Activated naive CD4-positive, alpha-beta T cell treated with anti-CD3 and anti-CD28 coated beads for 36 hours (primary cell): ENCODE results near the gene MRPL17. TPM values are rescaled to one million over a fixed set of nuclear protein-coding genes. Genes with fewer than 3 reads are reported as not detected.

Experiments used
- CTCF ChIA-PET: fragments of 350-600 bp; sonication (Branson Sonifier 250); formaldehyde crosslinking; loops from one replicate; lab custom pipeline; 2021; ENCODE audit warnings: antibody characterized with exemption; lab: Charles Lee
- DNase-seq: peaks from one replicate; pipeline ENCODE4 v3.0.0-alpha.2; 2020
- H3K27ac Mint-ChIP-seq: one replicate; pipeline ENCODE4 v1.8.0; 2021; ENCODE audit warnings: mild to moderate bottlenecking, mixed read lengths
- H3K27me3 Mint-ChIP-seq: one replicate; pipeline ENCODE4 v1.8.0; 2021; ENCODE audit warnings: low read depth, mixed read lengths
- H3K36me3 Mint-ChIP-seq: one replicate; pipeline ENCODE4 v1.8.0; 2021; ENCODE audit warnings: low read depth, mixed read lengths
- H3K4me1 Mint-ChIP-seq: one replicate; pipeline ENCODE4 v1.8.0; 2021; ENCODE audit warnings: low read depth, mixed read lengths
- H3K4me3 Mint-ChIP-seq: one replicate; pipeline ENCODE4 v1.8.0; 2021; ENCODE audit warnings: mild to moderate bottlenecking, moderate library complexity, mixed read lengths
- H3K9me3 Mint-ChIP-seq: one replicate; pipeline ENCODE4 v1.8.0; 2021; ENCODE audit warnings: mixed read lengths
- intact Hi-C: fragments of 100-400 bp; cut with micrococcal nuclease; formaldehyde crosslinking; loops from one replicate; pipeline ENCODE4 v1.15.1; 2023
- total RNA-seq, 2 experiments: library from RNA; stranded (reverse); gene quantifications; one replicate each; pipeline ENCODE4 v1.2.3, GENCODE V29; 2021

Gene MRPL17
- total RNA-seq, 2 experiments from 2014 or later = 99.7 to 102 TPM

GRCh38 chr11:6681949-6682348 is 1.2 kb downstream of the MRPL17 start:
- H3K9me3 Mint-ChIP-seq = no peaks in the 10 kb centered on the region
- peak overlapping the region; percentile 98 for H3K27ac Mint-ChIP-seq
- H3K4me3 Mint-ChIP-seq = peak overlapping the region; percentile 97
- peaks cover 40% of the 10 kb centered on the region for H3K36me3 Mint-ChIP-seq
- CTCF ChIA-PET = interaction anchor here (0.7 to 3.0 kb wide), 6 partner anchors 14 to 151 kb away, joined by 4 to 20 read pairs (median 10); partner anchors contain the start of gene TAF10
- DNase-seq = peak; percentile 34
- H3K27me3 Mint-ChIP-seq = no peaks in the 10 kb centered on the region
- intact Hi-C loops = loop anchor here (2.0 to 5.0 kb wide), 4 partner anchors 15 to 995 kb away; partner anchors contain the start of genes TRIM22, TRIM3 and TRIM5
- H3K4me1 Mint-ChIP-seq = peaks cover 28% of the 10 kb centered on the region

GRCh38 chr11:6681505-6681904 is 1.6 kb downstream of the MRPL17 start:
- CTCF ChIA-PET = interaction anchor here (0.7 to 3.0 kb wide), 4 partner anchors 13 to 151 kb away, joined by 4 to 20 read pairs (median 10); partner anchors contain the start of gene TAF10
- H3K27ac Mint-ChIP-seq = peak overlapping the region; percentile 74
- H3K9me3 Mint-ChIP-seq = no peaks in the 10 kb centered on the region
- peak overlapping the region; percentile 76 for H3K4me3 Mint-ChIP-seq
- peaks cover 28% of the 10 kb centered on the region for H3K4me1 Mint-ChIP-seq
- H3K36me3 Mint-ChIP-seq = peaks cover 40% of the 10 kb centered on the region
- intact Hi-C loops = loop anchor here (5.0 kb wide), 1 partner anchor 994 kb away; the partner anchor contains the start of genes TRIM22 and TRIM5
- no peaks in the 10 kb centered on the region for H3K27me3 Mint-ChIP-seq
- no peak for DNase-seq

- H3K4me1 Mint-ChIP-seq = peaks cover 50% of the 10 kb centered on the region
- DNase-seq = no peak
- no peak overlapping the region for H3K27ac Mint-ChIP-seq
- CTCF ChIA-PET = interaction anchor here (0.7 to 1.6 kb wide), 3 partner anchors 9 to 29 kb away, joined by 3 to 4 read pairs (median 3); no protein-coding TSS in a partner anchor
- peaks cover 29% of the 10 kb centered on the region for H3K36me3 Mint-ChIP-seq
- intact Hi-C loops = no loop called here
- H3K27me3 Mint-ChIP-seq = no peaks in the 10 kb centered on the region
- no peaks in the 10 kb centered on the region for H3K9me3 Mint-ChIP-seq
- H3K4me3 Mint-ChIP-seq = no peak overlapping the region
Measured at GRCh38 chr11:6677018-6677417, 6.1 kb downstream of the MRPL17 start.

GRCh38 chr11:6674862-6675261 is 8.3 kb downstream of the MRPL17 start:
- CTCF ChIA-PET = no interaction called here
- H3K36me3 Mint-ChIP-seq = peaks cover 13% of the 10 kb centered on the region
- no peak for DNase-seq
- H3K4me1 Mint-ChIP-seq = peaks cover 52% of the 10 kb centered on the region
- no peak overlapping the region for H3K27ac Mint-ChIP-seq
- no peaks in the 10 kb centered on the region for H3K9me3 Mint-ChIP-seq
- no peaks in the 10 kb centered on the region for H3K27me3 Mint-ChIP-seq
- no peak overlapping the region for H3K4me3 Mint-ChIP-seq
- intact Hi-C loops = no loop called here

GRCh38 chr11:6674219-6674597 is 8.9 kb downstream of the MRPL17 start:
- DNase-seq = no peak
- no peak overlapping the region for H3K4me3 Mint-ChIP-seq
- peaks cover 51% of the 10 kb centered on the region for H3K4me1 Mint-ChIP-seq
- intact Hi-C loops = no loop called here
- no peaks in the 10 kb centered on the region for H3K27me3 Mint-ChIP-seq
- CTCF ChIA-PET = interaction anchor here (1.3 to 1.9 kb wide), 2 partner anchors 9 to 295 kb away, joined by 4 to 8 read pairs; partner anchors contain the start of gene MRPL17
- H3K9me3 Mint-ChIP-seq = no peaks in the 10 kb centered on the region
- no peak overlapping the region for H3K27ac Mint-ChIP-seq
- peaks cover 7% of the 10 kb centered on the region for H3K36me3 Mint-ChIP-seq

GRCh38 chr11:6673523-6674218 is 9.5 kb downstream of the MRPL17 start:
- Mint-ChIP-seq H3K27ac (no peak overlapping the region), H3K9me3 (no peaks in the 10 kb centered on the region), H3K4me3 (no peak overlapping the region), H3K36me3 (peaks cover 4% of the 10 kb centered on the region), H3K27me3 (no peaks in the 10 kb centered on the region), H3K4me1 (peaks cover 50% of the 10 kb centered on the region)
- intact Hi-C loops = no loop called here
- DNase-seq = no peak
- CTCF ChIA-PET = interaction anchor here (1.3 to 1.9 kb wide), 2 partner anchors 10 to 295 kb away, joined by 4 to 8 read pairs; partner anchors contain the start of gene MRPL17

- no peak for DNase-seq
- H3K4me1 Mint-ChIP-seq = peaks cover 64% of the 10 kb centered on the region
- no peaks in the 10 kb centered on the region for H3K9me3 Mint-ChIP-seq
- no peak overlapping the region for H3K4me3 Mint-ChIP-seq
- no peaks in the 10 kb centered on the region for H3K27me3 Mint-ChIP-seq
- intact Hi-C loops = loop anchor here (2.0 kb wide), 1 partner anchor 17 kb away; the partner anchor contains the start of gene DCHS1
- CTCF ChIA-PET = interaction anchor here (0.7 to 1.6 kb wide), 5 partner anchors 9 to 228 kb away, joined by 3 to 7 read pairs (median 4); partner anchors contain the start of gene MRPL17
- H3K36me3 Mint-ChIP-seq = no peaks in the 10 kb centered on the region
- H3K27ac Mint-ChIP-seq = no peak overlapping the region
Measured at GRCh38 chr11:6671991-6672390, 11.1 kb downstream of the MRPL17 start.

- Mint-ChIP-seq H3K36me3 (no peaks in the 10 kb centered on the region), H3K27me3 (no peaks in the 10 kb centered on the region), H3K9me3 (no peaks in the 10 kb centered on the region), H3K4me3 (no peak overlapping the region), H3K27ac (no peak overlapping the region), H3K4me1 (peaks cover 73% of the 10 kb centered on the region)
- intact Hi-C loops = loop anchor here (2.0 kb wide), 1 partner anchor 16 kb away; the partner anchor contains the start of gene DCHS1
- no peak for DNase-seq
- CTCF ChIA-PET = interaction anchor here (1.3 kb wide), 1 partner anchor 58 kb away, joined by 4 read pairs; the partner anchor contains the start of gene TAF10
Measured at GRCh38 chr11:6670202-6670830, 12.8 kb downstream of the MRPL17 start.

- CTCF ChIA-PET = interaction anchor here (0.6 to 2.5 kb wide), 18 partner anchors 9 to 168 kb away, joined by 3 to 14 read pairs (median 4); partner anchors contain the start of genes ILK, MRPL17 and TAF10
- no peaks in the 10 kb centered on the region for H3K9me3 Mint-ChIP-seq
- peaks cover 63% of the 10 kb centered on the region for H3K4me1 Mint-ChIP-seq
- intact Hi-C loops = loop anchor here (1.0 to 2.0 kb wide), 3 partner anchors 15 to 64 kb away; partner anchors contain the start of genes MRPL17 and TPP1
- peak overlapping the region; percentile 28 for H3K27ac Mint-ChIP-seq
- peak; percentile 59 for DNase-seq
- H3K27me3 Mint-ChIP-seq = no peaks in the 10 kb centered on the region
- no peaks in the 10 kb centered on the region for H3K36me3 Mint-ChIP-seq
- no peak overlapping the region for H3K4me3 Mint-ChIP-seq
Measured at GRCh38 chr11:6667733-6668374, 15.3 kb downstream of the MRPL17 start.

- CTCF ChIA-PET = interaction anchor here (0.6 to 2.5 kb wide), 10 partner anchors 9 to 267 kb away, joined by 3 to 14 read pairs (median 6); partner anchors contain the start of genes ILK and TAF10
- Mint-ChIP-seq H3K27ac (no peak overlapping the region), H3K27me3 (no peaks in the 10 kb centered on the region), H3K4me1 (peaks cover 50% of the 10 kb centered on the region), H3K4me3 (no peak overlapping the region), H3K36me3 (no peaks in the 10 kb centered on the region), H3K9me3 (no peaks in the 10 kb centered on the region)
- intact Hi-C loops = loop anchor here (1.0 to 2.0 kb wide), 2 partner anchors 16 to 47 kb away; partner anchors contain the start of genes MRPL17 and TPP1
- DNase-seq = no peak
Measured at GRCh38 chr11:6666302-6667183, 16.6 kb downstream of the MRPL17 start.

GRCh38 chr11:6664551-6664950 is 18.6 kb downstream of the MRPL17 start:
- no peak overlapping the region for H3K27ac Mint-ChIP-seq
- CTCF ChIA-PET = interaction anchor here (1.2 kb wide), 2 partner anchors 10 to 19 kb away, joined by 3 read pairs; partner anchors contain the start of gene MRPL17
- H3K4me1 Mint-ChIP-seq = peaks cover 31% of the 10 kb centered on the region
- no peak for DNase-seq
- intact Hi-C loops = no loop called here
- H3K27me3 Mint-ChIP-seq = no peaks in the 10 kb centered on the region
- no peaks in the 10 kb centered on the region for H3K36me3 Mint-ChIP-seq
- no peak overlapping the region for H3K4me3 Mint-ChIP-seq
- H3K9me3 Mint-ChIP-seq = no peaks in the 10 kb centered on the region
